IPS-20b (cell line): ENCODE measurements around the gene ZC3H7A.

Experiments used
- H3K27ac ChIP-seq: one replicate; pipeline ENCODE4 v1.5.1; 2013; ENCODE audit warnings: low read length
- H3K27me3 ChIP-seq: 2 replicates; pipeline ENCODE4 v1.6.1; 2013; ENCODE audit warnings: mild to moderate bottlenecking, low read length, inconsistent platforms; ENCODE audit not compliant: insufficient read depth
- H3K36me3 ChIP-seq: 2 replicates; pipeline ENCODE4 v1.6.1; 2013; ENCODE audit warnings: low read depth, mild to moderate bottlenecking, inconsistent platforms, low read length, moderate library complexity; ENCODE audit not compliant: insufficient read depth
- H3K4me1 ChIP-seq: 2 replicates; pipeline ENCODE4 v1.6.1; 2013; ENCODE audit warnings: mild to moderate bottlenecking, control low read depth, inconsistent platforms, low read length, moderate library complexity; ENCODE audit not compliant: insufficient read depth
- H3K4me3 ChIP-seq: 2 replicates; pipeline ENCODE4 v1.5.1; 2013; ENCODE audit warnings: mild to moderate bottlenecking, low read length, inconsistent platforms
- H3K9ac ChIP-seq: 2 replicates; pipeline ENCODE4 v1.6.1; 2013; ENCODE audit warnings: low read depth, mild to moderate bottlenecking, inconsistent platforms, low read length, moderate library complexity
- H3K9me3 ChIP-seq: 2 replicates; pipeline ENCODE4 v1.6.1; 2013; ENCODE audit warnings: mild to moderate bottlenecking, low read depth, low read length, inconsistent platforms; ENCODE audit not compliant: insufficient read depth

ZC3H7A gene

GRCh38 chr16:11707679-11708197 lies 89.3 kb downstream of the ZC3H7A start:
- Histone ChIP-seq H3K27ac (no peak overlapping the region), H3K4me3 (no peak overlapping the region), H3K4me1 (no peaks in the 10 kb centered on the region)

GRCh38 chr16:11706180-11706742 lies 90.8 kb downstream of the ZC3H7A start:
- H3K9me3 ChIP-seq = no peaks in the 10 kb centered on the region
- H3K27ac ChIP-seq = no peak overlapping the region
- H3K9ac ChIP-seq = no peak overlapping the region
- H3K36me3 ChIP-seq = peaks cover 3% of the 10 kb centered on the region
- H3K27me3 ChIP-seq = no peaks in the 10 kb centered on the region
- H3K4me3 ChIP-seq = no peak overlapping the region
- H3K4me1 ChIP-seq = no peaks in the 10 kb centered on the region

More at GRCh38 chr16:11707679-11708197, 89.3 kb downstream of the ZC3H7A start:
- peaks cover 3% of the 10 kb centered on the region for H3K36me3 ChIP-seq
- H3K9me3 ChIP-seq = no peaks in the 10 kb centered on the region
- H3K27me3 ChIP-seq = no peaks in the 10 kb centered on the region
- H3K9ac ChIP-seq = no peak overlapping the region

GRCh38 chr16:11705311-11706025 lies 91.6 kb downstream of the ZC3H7A start:
- Histone ChIP-seq H3K9ac (no peak overlapping the region), H3K4me1 (no peaks in the 10 kb centered on the region), H3K27ac (no peak overlapping the region), H3K4me3 (no peak overlapping the region), H3K9me3 (no peaks in the 10 kb centered on the region), H3K27me3 (no peaks in the 10 kb centered on the region), H3K36me3 (peaks cover 3% of the 10 kb centered on the region)
